Skeletal muscle tissue (tissue), 4 donors: ENCODE measurements around the gene RNF217. TPM values are rescaled to one million over a fixed set of nuclear protein-coding genes. Genes with fewer than 3 reads are reported as not detected.

Experiments used
- H3K27ac ChIP-seq: one replicate; pipeline ENCODE4 v1.7.0; 2013; ENCODE audit warnings: mild to moderate bottlenecking, low read depth, low read length, inconsistent platforms
- H3K27me3 ChIP-seq, 3 donors: one replicate each; pipeline ENCODE4 v1.7.0; 2013; ENCODE audit warnings: low read length in 3 of 3; ENCODE audit not compliant: control insufficient read depth in 3 of 3, insufficient read depth in 3 of 3
- H3K36me3 ChIP-seq, 3 donors: one replicate each; pipeline ENCODE4 v1.7.0; 2013; ENCODE audit warnings: low read length in 3 of 3; ENCODE audit not compliant: control insufficient read depth in 3 of 3, insufficient read depth in 3 of 3
- H3K4me1 ChIP-seq, 3 donors: one replicate each; pipeline ENCODE4 v1.7.0; 2013; ENCODE audit warnings: low read length in 3 of 3, mild to moderate bottlenecking in 3 of 3; ENCODE audit not compliant: control insufficient read depth in 3 of 3, insufficient read depth in 3 of 3
- H3K4me3 ChIP-seq, 3 donors: one replicate each; pipeline ENCODE4 v1.7.0; 2013; ENCODE audit warnings: low read length in 3 of 3
- H3K9ac ChIP-seq, 3 donors: one replicate each; pipeline ENCODE4 v1.7.0; 2013; ENCODE audit warnings: low read length in 3 of 3, mild to moderate bottlenecking in 3 of 3, moderate library complexity in 2 of 3, low read depth in 1 of 3
- H3K9me3 ChIP-seq, 3 donors: one replicate each; pipeline ENCODE4 v1.7.0; 2013; ENCODE audit warnings: low read length in 3 of 3; ENCODE audit not compliant: control insufficient read depth in 3 of 3
- total RNA-seq: library from RNA; depleted of rRNA; stranded (reverse); fragments of >200 nt; gene quantifications from one replicate; pipeline ENCODE4 v1.2.3, GENCODE V29; 2014
- donor health status: Osteomylitis.

The RNF217 gene
- total RNA-seq, 1 donor from 2014 or later: 27.1 TPM

DNA sequence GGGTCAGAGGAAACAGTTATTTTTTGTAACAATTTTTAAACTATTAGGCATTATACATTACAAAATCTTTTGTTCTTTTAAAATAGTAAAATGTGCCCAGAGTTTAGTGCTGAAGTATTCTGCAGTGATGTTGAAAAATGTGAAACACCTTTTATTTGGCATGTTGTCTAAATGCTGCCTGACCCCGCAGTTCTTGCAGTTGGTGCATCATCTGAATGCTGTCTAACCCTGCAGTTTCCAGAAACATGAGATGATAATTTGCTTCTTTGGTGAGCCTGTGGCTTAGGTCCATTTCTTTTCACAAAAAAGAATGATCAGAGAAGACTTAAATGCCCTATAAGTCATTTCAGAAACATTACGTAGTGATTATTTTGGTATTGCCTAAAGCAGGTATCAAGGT, 82.4 kb downstream of the RNF217 start:
- H3K27ac ChIP-seq: no peak overlapping the region
- no peaks in the 10 kb centered on the region for H3K4me1 ChIP-seq
- no peaks in the 10 kb centered on the region for H3K27me3 ChIP-seq
- H3K9ac ChIP-seq: no peak overlapping the region
- no peaks in the 10 kb centered on the region for H3K9me3 ChIP-seq
- peaks cover 0 to 3% (median 0%) of the 10 kb centered on the region in 3 donors for H3K36me3 ChIP-seq
- no peak overlapping the region for H3K4me3 ChIP-seq

GRCh38 chr6:125046107-125046925, 84.1 kb downstream of the RNF217 start:
- H3K27me3 ChIP-seq: no peaks in the 10 kb centered on the region
- no peak overlapping the region for H3K9ac ChIP-seq
- H3K9me3 ChIP-seq: no peaks in the 10 kb centered on the region
- H3K36me3 ChIP-seq: peaks cover 0 to 3% (median 0%) of the 10 kb centered on the region in 3 donors
- no peak overlapping the region for H3K4me3 ChIP-seq
- H3K27ac ChIP-seq: no peak overlapping the region
- no peaks in the 10 kb centered on the region for H3K4me1 ChIP-seq

DNA sequence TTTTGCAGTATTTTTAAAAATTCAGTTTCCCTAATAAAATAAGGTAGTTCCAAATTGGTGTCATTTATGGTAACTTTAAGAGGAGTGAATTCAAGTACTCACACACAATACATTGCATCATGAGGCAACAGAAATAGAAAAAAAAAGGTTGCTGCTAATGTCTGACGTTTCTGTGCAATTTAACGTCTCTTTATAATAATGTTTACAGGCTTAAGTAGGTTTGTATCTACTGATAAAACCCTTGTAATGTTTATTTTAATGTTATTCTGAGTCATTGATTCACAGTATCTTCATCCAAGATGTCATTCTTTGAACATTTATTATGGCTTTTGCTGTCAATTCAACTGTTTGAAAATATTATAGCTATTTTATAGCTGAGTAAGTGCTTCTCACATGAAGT, 86.0 kb downstream of the RNF217 start:
- peaks cover 0 to 3% (median 0%) of the 10 kb centered on the region in 3 donors for H3K36me3 ChIP-seq
- H3K9ac ChIP-seq: no peak overlapping the region
- no peaks in the 10 kb centered on the region for H3K9me3 ChIP-seq
- no peaks in the 10 kb centered on the region for H3K4me1 ChIP-seq
- no peak overlapping the region for H3K4me3 ChIP-seq
- H3K27ac ChIP-seq: no peak overlapping the region
- no peaks in the 10 kb centered on the region for H3K27me3 ChIP-seq

- Histone ChIP-seq H3K4me1 (no peaks in the 10 kb centered on the region), H3K27me3 (no peaks in the 10 kb centered on the region), H3K4me3 (no peak overlapping the region), H3K27ac (no peak overlapping the region), H3K9me3 (no peaks in the 10 kb centered on the region), H3K9ac (no peak overlapping the region), H3K36me3 (no peaks in the 10 kb centered on the region)
Measured at GRCh38 chr6:125050663-125051318, 88.6 kb downstream of the RNF217 start.

GRCh38 chr6:125053809-125054208, 91.6 kb downstream of the RNF217 start:
- H3K27ac ChIP-seq: no peak overlapping the region
- H3K27me3 ChIP-seq: no peaks in the 10 kb centered on the region
- no peaks in the 10 kb centered on the region for H3K36me3 ChIP-seq
- no peak overlapping the region for H3K4me3 ChIP-seq
- no peaks in the 10 kb centered on the region for H3K9me3 ChIP-seq
- H3K9ac ChIP-seq: no peak overlapping the region
- H3K4me1 ChIP-seq: peaks cover 0 to 7% (median 0%) of the 10 kb centered on the region in 3 donors

DNA sequence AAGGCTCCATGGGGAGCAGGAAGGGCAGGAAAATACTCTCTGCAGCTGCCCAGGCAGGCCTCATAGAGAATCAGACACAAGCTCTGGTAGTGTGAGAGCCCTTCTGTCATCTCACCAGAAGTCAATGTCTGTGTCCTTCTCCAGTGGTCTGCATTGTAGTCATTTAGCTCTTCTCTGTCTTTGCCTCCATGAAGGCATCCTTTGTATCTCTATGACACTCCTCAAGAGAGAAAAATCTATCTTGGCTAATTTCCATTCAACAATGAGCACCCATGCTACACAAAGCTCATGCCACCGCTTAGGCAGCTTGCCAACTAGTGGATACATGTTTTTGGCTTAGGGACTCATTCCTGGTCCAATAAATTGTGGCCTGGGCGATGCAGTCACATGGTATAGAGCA, 92.1 kb downstream of the RNF217 start:
- H3K27ac ChIP-seq: no peak overlapping the region
- no peak overlapping the region for H3K4me3 ChIP-seq
- peaks cover 0 to 7% (median 0%) of the 10 kb centered on the region in 3 donors for H3K4me1 ChIP-seq
- H3K27me3 ChIP-seq: no peaks in the 10 kb centered on the region
- no peaks in the 10 kb centered on the region for H3K36me3 ChIP-seq
- no peak overlapping the region for H3K9ac ChIP-seq
- no peaks in the 10 kb centered on the region for H3K9me3 ChIP-seq

- Histone ChIP-seq H3K27ac (no peak overlapping the region), H3K27me3 (no peaks in the 10 kb centered on the region), H3K9ac (no peak overlapping the region), H3K4me1 (peaks cover 0 to 7% (median 0%) of the 10 kb centered on the region in 3 donors), H3K36me3 (no peaks in the 10 kb centered on the region), H3K4me3 (no peak overlapping the region), H3K9me3 (no peaks in the 10 kb centered on the region)
Measured at GRCh38 chr6:125057392-125058246, 95.4 kb downstream of the RNF217 start.

DNA sequence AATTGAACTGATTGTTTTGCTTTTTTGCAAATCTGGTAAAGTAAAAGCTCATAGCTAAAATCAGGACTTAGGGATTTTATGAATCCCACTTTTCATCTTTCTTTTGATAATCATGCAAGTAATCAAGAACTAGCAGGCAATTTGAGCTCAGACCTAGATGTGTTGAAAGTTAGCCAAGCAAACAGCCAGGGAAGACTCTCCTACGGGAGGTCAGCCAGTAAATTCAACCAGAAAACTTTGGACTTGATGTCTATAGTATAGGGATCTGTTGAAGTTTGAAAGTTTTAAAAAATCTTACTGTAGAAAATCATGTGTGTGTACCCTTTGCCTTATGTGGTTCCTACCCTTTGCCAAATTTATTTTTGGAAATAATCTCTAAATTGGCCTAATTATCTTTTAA, 96.3 kb downstream of the RNF217 start:
- Histone ChIP-seq H3K9me3 (no peaks in the 10 kb centered on the region), H3K4me1 (peaks cover 0 to 7% (median 0%) of the 10 kb centered on the region in 3 donors), H3K9ac (no peak overlapping the region), H3K36me3 (no peaks in the 10 kb centered on the region), H3K4me3 (no peak overlapping the region), H3K27me3 (no peaks in the 10 kb centered on the region), H3K27ac (no peak overlapping the region)

DNA sequence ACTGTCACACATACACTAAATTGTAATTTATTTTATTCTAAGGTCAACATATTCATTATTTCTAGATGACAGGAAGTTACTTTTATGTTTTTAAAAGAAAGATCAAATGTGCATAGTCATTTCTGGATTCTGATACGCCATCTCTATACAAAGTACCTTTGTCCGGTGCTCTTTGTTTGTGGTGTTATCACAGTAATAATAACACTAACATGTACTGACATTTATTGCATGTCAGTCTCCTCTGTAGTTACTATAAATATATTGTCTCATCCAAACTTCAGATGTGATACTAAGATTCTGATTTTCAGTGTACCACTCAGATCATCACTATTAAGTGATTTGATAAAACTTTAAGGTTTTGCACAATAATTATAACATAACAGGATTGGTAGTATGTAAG, 101.1 kb downstream of the RNF217 start:
- no peak overlapping the region for H3K9ac ChIP-seq
- H3K36me3 ChIP-seq: no peaks in the 10 kb centered on the region

More for the DNA sequence above, 101.1 kb downstream of the RNF217 start:
- Histone ChIP-seq H3K4me3 (no peak overlapping the region), H3K4me1 (peaks cover 0 to 3% (median 0%) of the 10 kb centered on the region in 3 donors), H3K27me3 (no peaks in the 10 kb centered on the region), H3K27ac (no peak overlapping the region), H3K9me3 (no peaks in the 10 kb centered on the region)
